ENCODE results near the gene HEXIM1. TPM values are rescaled to one million over a fixed set of nuclear protein-coding genes. Genes with fewer than 3 reads are reported as not detected.

The HEXIM1 gene
- total RNA-seq, 1 donor from 2014 or later: 20.0 TPM

GRCh38 chr17:45160447-45161287, 12.4 kb downstream of the HEXIM1 start:
- Histone ChIP-seq H3K36me3 (ENCODE audit: control insufficient read depth, insufficient read depth, low read length) (no peaks in the 10 kb centered on the region), H3K27me3 (ENCODE audit: control insufficient read depth, insufficient read depth, low read length) (no peaks in the 10 kb centered on the region), H3K4me3 (ENCODE audit: low read depth, low read length) (peak overlapping the region; percentile 73)
- DNase-seq (ENCODE audit: low read depth): no peak
- TF ChIP-seq, protein P1, sequence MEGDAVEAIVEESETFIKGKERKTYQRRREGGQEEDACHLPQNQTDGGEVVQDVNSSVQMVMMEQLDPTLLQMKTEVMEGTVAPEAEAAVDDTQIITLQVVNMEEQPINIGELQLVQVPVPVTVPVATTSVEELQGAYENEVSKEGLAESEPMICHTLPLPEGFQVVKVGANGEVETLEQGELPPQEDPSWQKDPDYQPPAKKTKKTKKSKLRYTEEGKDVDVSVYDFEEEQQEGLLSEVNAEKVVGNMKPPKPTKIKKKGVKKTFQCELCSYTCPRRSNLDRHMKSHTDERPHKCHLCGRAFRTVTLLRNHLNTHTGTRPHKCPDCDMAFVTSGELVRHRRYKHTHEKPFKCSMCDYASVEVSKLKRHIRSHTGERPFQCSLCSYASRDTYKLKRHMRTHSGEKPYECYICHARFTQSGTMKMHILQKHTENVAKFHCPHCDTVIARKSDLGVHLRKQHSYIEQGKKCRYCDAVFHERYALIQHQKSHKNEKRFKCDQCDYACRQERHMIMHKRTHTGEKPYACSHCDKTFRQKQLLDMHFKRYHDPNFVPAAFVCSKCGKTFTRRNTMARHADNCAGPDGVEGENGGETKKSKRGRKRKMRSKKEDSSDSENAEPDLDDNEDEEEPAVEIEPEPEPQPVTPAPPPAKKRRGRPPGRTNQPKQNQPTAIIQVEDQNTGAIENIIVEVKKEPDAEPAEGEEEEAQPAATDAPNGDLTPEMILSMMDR (IDR thresholded peaks at IDR 0.05; ENCODE audit: insufficient read depth, low read length, poor library complexity, severe bottlenecking): peak; percentile 17

DNA sequence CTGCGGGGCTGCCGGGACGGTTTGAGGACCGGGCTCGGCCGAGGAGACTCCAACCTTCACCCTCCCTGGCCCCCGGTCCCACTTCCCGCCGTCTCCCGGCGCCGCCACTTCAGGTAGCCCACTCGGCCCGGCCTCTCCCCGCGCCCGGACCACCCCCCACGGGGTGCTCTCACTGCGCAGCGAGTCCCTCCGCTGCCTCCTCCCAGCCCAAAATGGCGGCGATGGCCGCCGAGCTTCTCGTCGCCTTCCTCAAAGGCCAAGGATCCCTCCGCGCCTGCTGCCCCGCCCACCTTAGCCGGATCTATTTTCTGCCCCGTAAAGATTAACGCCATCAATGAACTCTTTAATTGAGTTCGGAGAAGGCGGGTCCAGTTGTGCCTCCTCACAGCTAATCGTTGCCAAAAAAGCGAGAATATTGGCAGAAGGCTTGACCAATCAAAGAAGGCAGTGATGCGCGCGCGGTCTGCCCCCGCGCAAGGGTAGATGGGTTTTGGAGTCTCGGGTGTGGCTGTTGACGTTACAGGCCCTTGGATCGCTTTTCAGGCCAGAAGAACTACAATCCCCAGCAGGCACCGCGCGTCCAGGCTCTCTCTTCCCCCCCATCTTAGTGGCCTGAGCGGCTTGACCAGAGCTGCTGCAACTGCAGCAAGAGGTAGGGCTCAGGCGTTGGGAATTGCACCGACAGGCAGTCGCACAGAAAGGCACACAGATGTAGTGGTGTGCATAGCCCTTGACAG, 13.2 kb downstream of the HEXIM1 start, which contains the start of gene HEXIM2:
Gene HEXIM2, plus strand, starts transcription at position 588 of the 737 bp plus-strand sequence. CDS start 919 bp downstream, outside the sequence.
- DNase-seq (ENCODE audit: low read depth): peak; percentile 96
- Histone ChIP-seq H3K36me3 (ENCODE audit: control insufficient read depth, insufficient read depth, low read length) (no peaks in the 10 kb centered on the region), H3K27me3 (ENCODE audit: control insufficient read depth, insufficient read depth, low read length) (no peaks in the 10 kb centered on the region), H3K4me3 (ENCODE audit: low read depth, low read length) (peak within 1 kb of the TSS; percentile 73)
- TF ChIP-seq, protein P1 (IDR thresholded peaks at IDR 0.05; ENCODE audit: insufficient read depth, low read length, poor library complexity, severe bottlenecking): no peak

GRCh38 chr17:45162025-45162687, 13.9 kb downstream of the HEXIM1 start:
- no peaks in the 10 kb centered on the region for H3K27me3 ChIP-seq (ENCODE audit: control insufficient read depth, insufficient read depth, low read length)
- no peaks in the 10 kb centered on the region for H3K36me3 ChIP-seq (ENCODE audit: control insufficient read depth, insufficient read depth, low read length)
- TF ChIP-seq, protein P1 (IDR thresholded peaks at IDR 0.05; ENCODE audit: insufficient read depth, low read length, poor library complexity, severe bottlenecking): no peak
- H3K4me3 ChIP-seq (ENCODE audit: low read depth, low read length): peak overlapping the region; percentile 34
- DNase-seq (ENCODE audit: low read depth): no peak

- Histone ChIP-seq H3K27me3 (ENCODE audit: control insufficient read depth, insufficient read depth, low read length) (no peaks in the 10 kb centered on the region), H3K36me3 (ENCODE audit: control insufficient read depth, insufficient read depth, low read length) (no peaks in the 10 kb centered on the region), H3K4me3 (ENCODE audit: low read depth, low read length) (no peak overlapping the region)
- TF ChIP-seq, protein P1 (IDR thresholded peaks at IDR 0.05; ENCODE audit: insufficient read depth, low read length, poor library complexity, severe bottlenecking): no peak
- DNase-seq (ENCODE audit: low read depth): no peak
These were observed 16.5 kb downstream of the HEXIM1 start for GRCh38 chr17:45164734-45165269.

GRCh38 chr17:45168991-45169752, 20.9 kb downstream of the HEXIM1 start:
- TF ChIP-seq, protein P1 (IDR thresholded peaks at IDR 0.05; ENCODE audit: insufficient read depth, low read length, poor library complexity, severe bottlenecking): no peak
- H3K27me3 ChIP-seq (ENCODE audit: control insufficient read depth, insufficient read depth, low read length): no peaks in the 10 kb centered on the region
- DNase-seq (ENCODE audit: low read depth): no peak
- H3K36me3 ChIP-seq (ENCODE audit: control insufficient read depth, insufficient read depth, low read length): no peaks in the 10 kb centered on the region
- H3K4me3 ChIP-seq (ENCODE audit: low read depth, low read length): no peak overlapping the region
